Activated CD4-positive, alpha-beta T cell treated with anti-CD3 and anti-CD28 coated beads for 48 hours (primary cell): Measurements from ENCODE around the gene PEX6.
A peak's percentile ranks its signal among the peaks of the same experiment; 100 is the strongest.
"Not testable (repeated sequence)": the region's sequence is repeated elsewhere in the genome, so short reads cannot be mapped to it uniquely, and the experiment has no call there.

ENCODE experiments used
- DNase-seq: peaks from one replicate; pipeline ENCODE4 v3.0.0-alpha.2; 2020

Gene PEX6

GRCh38 chr6:42963179-42963854 lies 15.7 kb downstream of the PEX6 start:
- no peak for DNase-seq

- DNase-seq, result no peak
Observed at GRCh38 chr6:42962502-42963178, 16.3 kb downstream of the PEX6 start.

GRCh38 chr6:42962096-42962495 lies 16.9 kb downstream of the PEX6 start:
- no peak for DNase-seq

GRCh38 chr6:42961020-42961470 lies 17.9 kb downstream of the PEX6 start:
- no peak for DNase-seq

GRCh38 chr6:42960243-42961019 lies 18.6 kb downstream of the PEX6 start, which contains the start of gene GNMT:
TSS of gene GNMT (plus strand) at chr6:42960754. CDS start at chr6:42960768, 14 bp downstream.
- DNase-seq, result peak; percentile 43

- no peak for DNase-seq
Observed at GRCh38 chr6:42959917-42960242, 19.1 kb downstream of the PEX6 start.

GRCh38 chr6:42958125-42958524 lies 20.9 kb downstream of the PEX6 start:
- DNase-seq, result no peak

- DNase-seq, result not testable (repeated sequence)
Observed at GRCh38 chr6:42954405-42954804, 24.6 kb downstream of the PEX6 start.

GRCh38 chr6:42952389-42952788 lies 26.6 kb downstream of the PEX6 start:
- no peak for DNase-seq

GRCh38 chr6:42947950-42948349 lies 31.0 kb downstream of the PEX6 start:
- DNase-seq, result no peak

- no peak for DNase-seq
Observed at GRCh38 chr6:42942444-42942843, 36.5 kb downstream of the PEX6 start.

GRCh38 chr6:42941356-42941755 lies 37.6 kb downstream of the PEX6 start:
- DNase-seq, result not testable (repeated sequence)

GRCh38 chr6:42940493-42941045 lies 38.4 kb downstream of the PEX6 start:
- no peak for DNase-seq

- no peak for DNase-seq
Observed at GRCh38 chr6:42939810-42940167, 39.2 kb downstream of the PEX6 start.

GRCh38 chr6:42938987-42939809 lies 39.8 kb downstream of the PEX6 start:
- DNase-seq, result no peak

- DNase-seq, result no peak
Observed at GRCh38 chr6:42938428-42938796, 40.6 kb downstream of the PEX6 start.

GRCh38 chr6:42937548-42938427 lies 41.2 kb downstream of the PEX6 start:
- no peak for DNase-seq

GRCh38 chr6:42936398-42936797 lies 42.6 kb downstream of the PEX6 start:
- no peak for DNase-seq

- DNase-seq, result no peak
Observed at GRCh38 chr6:42935322-42935721, 43.7 kb downstream of the PEX6 start.

- no peak for DNase-seq
Observed at GRCh38 chr6:42933205-42933604, 45.8 kb downstream of the PEX6 start.

GRCh38 chr6:42932412-42932811 lies 46.6 kb downstream of the PEX6 start:
- DNase-seq, result no peak
